GM18502 (cell line): ENCODE measurements around the gene RCVRN.

Experiments
- ATAC-seq: cut with Tn5 transposase; IDR thresholded peaks from one replicate; pipeline ENCODE4 v1.9.1; 2021; ENCODE audit warnings: mild to moderate bottlenecking; ENCODE audit not compliant: unreplicated experiment, poor library complexity

RCVRN gene

DNA sequence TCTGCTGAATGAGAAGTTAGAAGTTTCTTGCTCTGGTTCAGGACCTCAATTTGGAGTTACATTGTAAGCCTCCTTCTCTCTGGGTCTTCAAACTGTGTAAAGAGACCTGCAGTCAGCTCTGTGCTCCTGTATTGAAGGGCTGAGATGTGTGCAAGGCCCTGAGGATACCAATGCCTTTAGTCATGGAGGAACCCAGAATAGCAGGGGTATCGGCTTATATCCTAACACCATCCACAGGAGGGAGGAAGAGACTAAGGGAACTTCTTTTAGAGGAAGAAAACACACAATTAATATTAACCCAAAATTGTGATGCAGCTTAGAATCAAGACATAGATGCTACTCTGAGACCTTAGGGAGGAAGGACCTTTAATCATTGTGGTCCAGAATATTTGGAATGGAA lies 42.9 kb downstream of the RCVRN start:
- ATAC-seq: no peak

- no peak for ATAC-seq
Measured at GRCh38 chr17:9860851-9861250, 44.2 kb downstream of the RCVRN start.

DNA sequence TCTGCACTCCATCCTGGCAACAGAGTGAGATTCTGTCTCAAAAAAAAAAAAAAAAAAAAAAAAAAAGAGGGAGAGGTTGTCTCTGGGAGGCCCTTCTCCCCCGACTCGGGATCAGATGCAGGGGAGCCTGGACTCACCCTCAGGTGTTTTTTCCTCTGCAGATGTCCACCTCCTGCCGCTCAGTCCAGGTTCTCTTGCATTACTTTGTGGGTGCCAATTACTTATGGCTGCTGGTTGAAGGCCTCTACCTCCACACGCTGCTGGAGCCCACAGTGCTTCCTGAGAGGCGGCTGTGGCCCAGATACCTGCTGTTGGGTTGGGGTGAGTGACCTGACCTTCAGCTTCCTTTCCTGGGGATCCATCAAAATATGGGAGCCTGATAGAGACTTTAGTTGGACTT lies 45.3 kb downstream of the RCVRN start:
- ATAC-seq: no peak

GRCh38 chr17:9855036-9855435 lies 50.0 kb downstream of the RCVRN start:
- ATAC-seq: no peak

DNA sequence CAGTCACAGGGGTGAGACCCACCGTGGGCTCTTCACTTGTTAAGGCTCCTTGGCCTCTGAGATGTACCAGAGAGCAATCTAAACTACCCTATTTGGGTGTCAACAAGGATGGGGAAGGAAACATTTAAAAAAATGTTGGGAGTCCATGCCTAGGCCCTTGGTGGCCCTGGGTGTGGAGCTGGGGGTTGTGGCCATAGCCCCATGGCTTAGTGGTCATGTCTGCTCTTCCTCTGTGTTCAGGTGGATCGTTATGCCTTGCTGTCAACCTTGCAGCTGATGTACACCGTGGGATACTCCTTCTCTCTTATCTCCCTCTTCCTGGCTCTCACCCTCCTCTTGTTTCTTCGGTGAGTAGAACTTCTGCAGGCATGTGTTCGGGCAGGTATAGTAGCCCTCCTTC lies 50.8 kb downstream of the RCVRN start:
- no peak for ATAC-seq

DNA sequence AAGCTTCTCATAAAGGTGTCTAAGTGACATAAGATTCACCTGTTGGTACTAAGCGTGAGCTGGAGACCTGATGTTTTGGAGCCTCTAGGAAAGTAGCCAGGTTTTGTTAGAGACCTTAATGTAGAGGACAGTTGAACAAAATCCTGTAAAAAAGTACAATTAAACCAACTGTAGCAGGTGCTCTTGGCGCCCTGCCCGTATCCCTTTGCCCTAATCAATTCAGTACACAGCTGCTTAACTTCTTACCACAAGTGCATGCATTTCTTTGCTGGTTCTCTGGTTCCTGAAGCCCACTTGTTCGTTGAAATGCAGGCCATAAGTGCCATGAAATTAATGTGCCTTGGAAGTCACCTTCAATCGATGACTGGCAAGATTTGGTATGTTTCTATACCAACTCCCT lies 54.9 kb downstream of the RCVRN start:
- no peak for ATAC-seq
